Purkinje cell (primary cell): ENCODE results near the gene MEAK7. TPM values are rescaled to one million over a fixed set of nuclear protein-coding genes. Genes with fewer than 3 reads are reported as not detected.

Experiments
- polyA plus RNA-seq: library from polyadenylated mRNA; unstranded; fragments of >200 nt; fragmentation: Nextera tagmentation; gene quantifications from 2 replicates; pipeline ENCODE4 v1.2.1, GENCODE V29; 2014

Gene MEAK7, protein sequence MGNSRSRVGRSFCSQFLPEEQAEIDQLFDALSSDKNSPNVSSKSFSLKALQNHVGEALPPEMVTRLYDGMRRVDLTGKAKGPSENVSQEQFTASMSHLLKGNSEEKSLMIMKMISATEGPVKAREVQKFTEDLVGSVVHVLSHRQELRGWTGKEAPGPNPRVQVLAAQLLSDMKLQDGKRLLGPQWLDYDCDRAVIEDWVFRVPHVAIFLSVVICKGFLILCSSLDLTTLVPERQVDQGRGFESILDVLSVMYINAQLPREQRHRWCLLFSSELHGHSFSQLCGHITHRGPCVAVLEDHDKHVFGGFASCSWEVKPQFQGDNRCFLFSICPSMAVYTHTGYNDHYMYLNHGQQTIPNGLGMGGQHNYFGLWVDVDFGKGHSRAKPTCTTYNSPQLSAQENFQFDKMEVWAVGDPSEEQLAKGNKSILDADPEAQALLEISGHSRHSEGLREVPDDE
- 0.71 and 3.3 TPM in 2 replicates for polyA plus RNA-seq

DNA sequence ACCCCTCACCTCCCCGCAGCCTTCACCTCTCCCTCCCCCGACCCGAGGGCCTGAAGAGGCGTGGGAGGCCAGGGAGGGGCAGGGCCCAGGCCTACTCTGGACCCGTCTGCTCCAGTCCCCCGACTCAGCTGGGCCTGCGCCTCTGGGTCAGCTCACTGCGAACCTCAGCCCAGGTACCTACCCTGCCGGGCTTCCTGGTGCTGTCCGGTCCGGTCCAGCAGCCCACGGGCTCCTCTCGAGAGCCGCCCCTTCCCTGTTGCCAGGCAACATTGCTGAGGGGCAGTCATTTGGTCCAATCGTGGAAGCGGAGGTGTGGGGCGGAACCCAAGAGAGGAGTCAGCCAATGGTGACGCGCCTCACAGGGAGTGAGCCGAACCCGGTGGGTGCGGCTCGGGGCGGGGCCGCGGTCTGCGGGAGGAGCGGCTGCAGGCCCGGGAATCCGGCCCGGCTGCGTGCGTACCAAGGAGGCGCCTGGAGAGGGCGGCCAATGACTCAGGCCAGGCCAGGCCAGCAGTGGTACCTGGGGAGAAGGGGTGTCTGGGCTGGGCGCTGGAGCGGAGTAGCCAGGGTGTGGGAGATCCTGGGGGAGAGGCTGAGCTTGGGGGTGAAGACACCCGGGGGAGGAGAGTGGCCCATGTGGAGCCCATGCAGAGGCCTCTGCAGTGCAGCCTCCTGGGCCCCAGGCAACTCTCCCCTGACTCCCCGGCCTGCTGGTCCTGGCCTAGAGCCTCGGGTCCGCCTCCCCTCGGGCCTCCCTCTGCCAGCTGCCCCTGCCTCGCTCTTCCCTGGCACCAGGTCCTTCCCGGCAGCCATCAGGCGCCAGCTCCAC is at the start of gene MEAK7:
Gene MEAK7 (minus strand): TSS at position 240 of the 829 bp plus-strand sequence. CDS start 6,573 bp downstream, outside the sequence.

Other genes with a start within 250 kb of the MEAK7 start
- gene WFDC1, start 209.8 kb downstream of the MEAK7 start, polyA plus RNA-seq = 16.0 and 22.6 TPM in 2 replicates
- 2.6 TPM in 1 of 2 replicates, not detected in the other for gene ATP2C2, start 136.1 kb downstream of the MEAK7 start, polyA plus RNA-seq
- gene COTL1, start 113.4 kb upstream of the MEAK7 start, polyA plus RNA-seq = 28.6 and 37.5 TPM in 2 replicates
- gene KLHL36, start 143.9 kb upstream of the MEAK7 start, polyA plus RNA-seq = 2.0 and 2.9 TPM in 2 replicates
- 49.6 and 78.6 TPM in 2 replicates for gene USP10, start 195.3 kb upstream of the MEAK7 start, polyA plus RNA-seq